HFFc6 (cell line): Measurements from ENCODE around the gene AMHR2. TPM values are rescaled to one million over a fixed set of nuclear protein-coding genes. Genes with fewer than 3 reads are reported as not detected.
"Not testable (repeated sequence)": the region's sequence is repeated elsewhere in the genome, so short reads cannot be mapped to it uniquely, and the experiment has no call there.

Experiments used
- DNase-seq: peaks from one replicate; pipeline ENCODE4 v3.0.0-alpha.2; 2018
- H3K27ac Mint-ChIP-seq: 2 replicates; pipeline ENCODE4 v1.8.0; 2020; ENCODE audit warnings: mild to moderate bottlenecking, mixed read lengths
- H3K27me3 Mint-ChIP-seq: 2 replicates; pipeline ENCODE4 v1.8.0; 2021; ENCODE audit warnings: mild to moderate bottlenecking, moderate library complexity, mixed read lengths; ENCODE audit not compliant: insufficient read depth
- H3K36me3 Mint-ChIP-seq: 2 replicates; pipeline ENCODE4 v1.8.0; 2021; ENCODE audit warnings: low read depth, mixed read lengths
- H3K4me1 Mint-ChIP-seq: 2 replicates; pipeline ENCODE4 v1.8.0; 2020; ENCODE audit warnings: low read depth, mixed read lengths
- H3K4me3 Mint-ChIP-seq: 2 replicates; pipeline ENCODE4 v1.8.0; 2020; ENCODE audit warnings: mild to moderate bottlenecking, moderate library complexity, mixed read lengths
- H3K9me3 Mint-ChIP-seq: 2 replicates; pipeline ENCODE4 v1.8.0; 2020; ENCODE audit warnings: mild to moderate bottlenecking, mixed read lengths
- total RNA-seq, 6 experiments: library from RNA; stranded (reverse); fragmentation: NEBNext Ultra II Directional; extraction: Animal tissue kit (Norgen Biotek cat#: 25700); gene quantifications; 2 replicates in 1 of 6; 3 replicates in 5 of 6; pipeline ENCODE4 v1.2.3, GENCODE V29; 2021
- TF ChIP-seq, protein P1 (sequence below): fragments of 200-600 bp; sonication (generic); IDR thresholded peaks from 2 replicates; pipeline ENCODE4 v1.5.0; 2021; ENCODE audit warnings: antibody characterized with exemption, mild to moderate bottlenecking

AMHR2 gene
- total RNA-seq, 6 experiments from 2014 or later = not detected

DNA sequence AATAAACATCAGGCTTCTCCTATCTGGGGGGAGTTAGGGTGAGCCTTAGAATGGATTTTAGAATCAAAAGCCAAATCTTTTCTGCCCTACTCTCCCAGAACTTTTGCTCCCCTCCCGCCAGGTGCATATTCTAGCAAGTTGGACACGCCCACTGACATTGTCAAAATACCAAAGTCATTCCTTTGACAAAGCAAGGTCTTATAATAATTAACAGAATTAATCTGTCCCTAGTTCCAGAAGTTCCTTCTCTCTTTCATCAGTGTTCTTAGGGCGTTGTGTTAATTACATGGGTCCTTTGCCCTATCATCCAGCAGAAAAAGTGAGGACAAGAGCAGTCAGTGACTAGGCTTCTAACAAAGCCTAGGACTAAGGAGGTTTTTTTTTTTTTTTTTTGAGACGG lies 20.3 kb downstream of the AMHR2 start:
- Mint-ChIP-seq H3K9me3 (no peaks in the 10 kb centered on the region), H3K27ac (no peak overlapping the region; the same call in 1 of the 2 replicates), H3K4me1 (peaks cover 34% of the 10 kb centered on the region), H3K36me3 (peaks cover 34% of the 10 kb centered on the region), H3K27me3 (peaks cover 1% of the 10 kb centered on the region; the same call in 1 of the 2 replicates), H3K4me3 (peak overlapping the region; percentile 22; the same call in 1 of the 2 replicates)
- TF ChIP-seq, protein P1, sequence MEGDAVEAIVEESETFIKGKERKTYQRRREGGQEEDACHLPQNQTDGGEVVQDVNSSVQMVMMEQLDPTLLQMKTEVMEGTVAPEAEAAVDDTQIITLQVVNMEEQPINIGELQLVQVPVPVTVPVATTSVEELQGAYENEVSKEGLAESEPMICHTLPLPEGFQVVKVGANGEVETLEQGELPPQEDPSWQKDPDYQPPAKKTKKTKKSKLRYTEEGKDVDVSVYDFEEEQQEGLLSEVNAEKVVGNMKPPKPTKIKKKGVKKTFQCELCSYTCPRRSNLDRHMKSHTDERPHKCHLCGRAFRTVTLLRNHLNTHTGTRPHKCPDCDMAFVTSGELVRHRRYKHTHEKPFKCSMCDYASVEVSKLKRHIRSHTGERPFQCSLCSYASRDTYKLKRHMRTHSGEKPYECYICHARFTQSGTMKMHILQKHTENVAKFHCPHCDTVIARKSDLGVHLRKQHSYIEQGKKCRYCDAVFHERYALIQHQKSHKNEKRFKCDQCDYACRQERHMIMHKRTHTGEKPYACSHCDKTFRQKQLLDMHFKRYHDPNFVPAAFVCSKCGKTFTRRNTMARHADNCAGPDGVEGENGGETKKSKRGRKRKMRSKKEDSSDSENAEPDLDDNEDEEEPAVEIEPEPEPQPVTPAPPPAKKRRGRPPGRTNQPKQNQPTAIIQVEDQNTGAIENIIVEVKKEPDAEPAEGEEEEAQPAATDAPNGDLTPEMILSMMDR = no peak
- DNase-seq = no peak

DNA sequence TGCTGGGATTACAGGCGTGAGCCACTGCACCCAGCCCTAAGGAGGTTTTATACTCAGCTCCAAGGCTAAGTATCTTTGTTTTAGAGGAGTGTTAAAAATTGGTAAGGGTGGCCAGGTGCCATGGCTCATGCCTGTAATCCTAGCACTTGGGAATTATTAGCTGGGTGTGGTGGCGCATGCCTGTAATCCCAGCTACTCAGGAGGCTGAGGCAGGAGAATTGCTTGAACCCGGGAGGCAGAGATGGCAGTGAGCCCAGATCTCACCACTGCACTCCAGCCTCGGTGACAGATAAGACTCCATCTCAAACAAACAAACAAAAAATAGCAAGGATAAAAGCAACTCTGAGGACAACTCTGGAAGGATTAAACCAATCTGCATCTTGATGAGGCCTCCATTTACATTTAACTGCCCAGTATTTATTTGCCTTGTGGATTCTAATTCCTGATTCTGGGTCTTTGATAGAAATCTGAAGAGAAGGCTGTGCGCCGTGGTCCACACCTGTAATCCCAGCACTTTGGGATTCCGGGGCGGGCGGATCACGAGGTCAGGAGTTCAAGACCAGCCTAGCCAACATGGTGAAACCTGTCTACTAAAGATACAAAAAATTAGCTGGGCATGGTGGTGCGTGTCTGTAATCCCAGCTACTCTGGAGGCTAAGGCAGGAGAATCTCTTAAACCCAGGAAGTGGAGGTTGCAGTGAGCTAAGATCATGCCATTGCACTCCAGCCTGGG lies 21.1 kb downstream of the AMHR2 start:
- H3K27ac Mint-ChIP-seq, DNase-seq, H3K9me3 Mint-ChIP-seq, H3K27me3 Mint-ChIP-seq, H3K4me3 Mint-ChIP-seq: not testable (repeated sequence)
- peaks cover 34% of the 10 kb centered on the region for H3K36me3 Mint-ChIP-seq
- H3K4me1 Mint-ChIP-seq = peaks cover 34% of the 10 kb centered on the region

DNA sequence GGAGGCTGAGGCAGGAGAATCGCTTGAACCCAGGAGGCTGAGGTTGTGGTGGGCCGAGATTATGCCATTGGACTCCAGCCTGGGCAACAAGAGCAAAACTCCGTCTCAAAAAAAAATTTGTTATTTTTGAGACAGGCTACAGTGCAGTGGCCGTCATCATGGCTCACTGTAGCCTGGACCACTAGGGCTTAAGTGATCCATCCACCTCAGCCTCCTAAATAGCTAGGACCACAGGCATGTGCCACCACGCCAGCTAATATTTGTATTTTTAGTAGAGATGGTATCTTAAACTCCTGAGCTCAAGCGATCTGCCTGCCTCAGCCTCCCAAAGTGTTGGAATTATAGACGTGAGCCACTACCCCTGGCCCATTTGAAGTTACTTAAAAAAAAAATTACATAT lies 27.3 kb downstream of the AMHR2 start:
- peaks cover 8% of the 10 kb centered on the region for H3K27me3 Mint-ChIP-seq
- H3K27ac Mint-ChIP-seq = no peak overlapping the region
- H3K36me3 Mint-ChIP-seq = peaks cover 47% of the 10 kb centered on the region
- TF ChIP-seq, protein P1 = no peak
- no peaks in the 10 kb centered on the region for H3K9me3 Mint-ChIP-seq
- no peak overlapping the region for H3K4me3 Mint-ChIP-seq
- no peak for DNase-seq
- H3K4me1 Mint-ChIP-seq = peaks cover 40% of the 10 kb centered on the region

DNA sequence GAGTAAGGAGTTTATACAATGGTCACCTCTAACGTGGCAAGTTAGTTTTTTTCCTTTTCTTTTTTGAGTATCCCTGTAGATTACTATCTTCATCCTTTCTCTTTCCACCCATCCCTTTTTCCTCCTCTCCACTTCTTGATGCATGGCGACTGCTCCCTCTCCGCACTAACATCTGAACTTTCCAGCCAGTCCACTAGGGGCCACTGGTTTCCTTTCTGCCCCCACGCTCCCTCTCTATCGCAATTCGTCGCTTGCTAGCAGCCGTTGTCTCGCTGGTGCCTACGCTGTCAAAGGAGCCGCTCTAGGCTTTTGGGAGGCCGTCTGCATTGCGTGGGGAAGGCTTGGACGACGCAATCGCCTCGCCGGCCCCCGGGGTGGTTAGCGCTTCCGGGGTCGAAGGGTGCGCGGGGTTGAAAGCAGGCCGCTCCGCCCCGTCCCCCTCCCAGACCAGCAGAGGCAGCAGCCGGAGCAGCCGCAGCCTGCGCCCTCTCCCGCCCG lies 28.1 kb downstream of the AMHR2 start, which contains the start of gene PCBP2:
PCBP2 (plus strand) TSS at position 442 of the 498 bp plus-strand sequence. CDS start 2,699 bp downstream, outside the sequence.
- peak; percentile 100 for DNase-seq
- peaks cover 8% of the 10 kb centered on the region for H3K27me3 Mint-ChIP-seq
- peaks cover 43% of the 10 kb centered on the region for H3K4me1 Mint-ChIP-seq
- H3K27ac Mint-ChIP-seq = peak within 1 kb of the TSS; percentile 99
- H3K9me3 Mint-ChIP-seq = no peaks in the 10 kb centered on the region
- peak within 1 kb of the TSS; percentile 93 for H3K4me3 Mint-ChIP-seq
- H3K36me3 Mint-ChIP-seq = peaks cover 44% of the 10 kb centered on the region
- TF ChIP-seq, protein P1 = peak; percentile 85

DNA sequence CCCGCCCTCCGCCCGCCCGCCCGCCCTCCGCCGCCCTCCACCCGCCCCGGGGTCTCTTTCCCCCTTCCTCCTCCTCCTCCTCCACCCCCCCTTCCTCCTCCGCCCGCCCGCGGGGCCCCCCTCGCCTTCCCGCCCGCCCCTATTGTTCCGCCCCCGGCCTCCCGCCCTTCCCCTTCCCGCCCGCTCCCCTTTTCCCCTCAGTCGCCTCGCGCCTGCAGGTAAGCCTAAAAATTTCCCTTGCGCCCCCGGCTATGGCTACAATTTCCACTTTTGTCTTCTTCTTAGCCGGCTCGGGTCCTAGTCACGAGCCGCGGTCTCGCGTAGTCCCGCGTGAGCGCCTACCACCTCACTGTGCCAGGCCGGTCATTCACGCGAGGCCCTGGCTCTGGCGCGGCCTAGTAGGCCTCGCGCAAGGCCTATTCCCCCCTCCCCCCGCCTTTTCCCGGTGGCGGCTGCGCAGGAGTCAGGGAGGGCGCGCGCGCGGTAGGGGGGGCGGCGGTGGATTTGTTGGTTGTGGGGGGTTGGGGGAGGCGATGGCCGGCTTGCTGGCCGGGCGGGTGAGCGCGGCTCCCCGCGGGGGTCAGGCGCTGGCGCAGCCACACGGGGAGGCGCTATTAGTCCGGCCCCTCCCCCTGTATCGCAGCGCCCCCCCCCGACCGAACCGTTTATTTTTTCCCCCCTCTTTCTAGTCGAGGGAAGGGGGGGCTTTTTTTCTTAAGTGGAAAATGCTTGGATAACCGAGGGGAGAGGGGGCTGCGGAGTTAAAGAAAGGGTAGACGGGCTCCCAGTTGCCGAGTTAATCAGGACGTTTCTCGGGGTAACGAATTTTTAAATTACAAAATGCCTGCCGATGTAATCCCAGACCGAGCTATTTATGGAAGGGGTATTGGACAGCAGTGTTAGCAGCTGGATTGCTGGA lies 28.8 kb downstream of the AMHR2 start:
- peak; percentile 73 for DNase-seq

More for the DNA sequence above, 28.8 kb downstream of the AMHR2 start:
- TF ChIP-seq, protein P1 = peak; percentile 77
- H3K27me3 Mint-ChIP-seq = peaks cover 8% of the 10 kb centered on the region
- H3K27ac Mint-ChIP-seq = peak overlapping the region; percentile 99
- peaks cover 44% of the 10 kb centered on the region for H3K4me1 Mint-ChIP-seq
- no peaks in the 10 kb centered on the region for H3K9me3 Mint-ChIP-seq
- H3K4me3 Mint-ChIP-seq = peak overlapping the region; percentile 93
- peaks cover 48% of the 10 kb centered on the region for H3K36me3 Mint-ChIP-seq
